HG03280 (cell line): ENCODE results near the gene KIF4B.
"Not testable (repeated sequence)": the region's sequence is repeated elsewhere in the genome, so short reads cannot be mapped to it uniquely, and the experiment has no call there.

Source experiments
- ATAC-seq: cut with Tn5 transposase; IDR thresholded peaks from one replicate; pipeline ENCODE4 v1.9.1; 2021; ENCODE audit warnings: mild to moderate bottlenecking, moderate library complexity; ENCODE audit not compliant: unreplicated experiment

Gene KIF4B

GRCh38 chr5:155006265-155006664 is 7.3 kb upstream of the KIF4B start:
- ATAC-seq, result not testable (repeated sequence)

GRCh38 chr5:155008669-155009068 is 4.9 kb upstream of the KIF4B start:
- no peak for ATAC-seq

- ATAC-seq, result no peak
These were observed 2.7 kb upstream of the KIF4B start for GRCh38 chr5:155010881-155011280.

- ATAC-seq, result no peak
These were observed 1.7 kb downstream of the KIF4B start for GRCh38 chr5:155015239-155015638.

GRCh38 chr5:155017610-155018009 is 4.1 kb downstream of the KIF4B start:
- peak; percentile 94 for ATAC-seq

GRCh38 chr5:155019601-155020226 is 6.2 kb downstream of the KIF4B start:
- ATAC-seq, result no peak

- ATAC-seq, result no peak
These were observed 8.3 kb downstream of the KIF4B start for GRCh38 chr5:155021842-155022241.

- no peak for ATAC-seq
These were observed 9.8 kb downstream of the KIF4B start for GRCh38 chr5:155023320-155023719.

GRCh38 chr5:155024015-155024414 is 10.5 kb downstream of the KIF4B start:
- no peak for ATAC-seq

- no peak for ATAC-seq
These were observed 12.3 kb downstream of the KIF4B start for GRCh38 chr5:155025895-155026294.

- ATAC-seq, result no peak
These were observed 14.6 kb downstream of the KIF4B start for GRCh38 chr5:155027993-155028629.

- ATAC-seq, result no peak
These were observed 15.7 kb downstream of the KIF4B start for GRCh38 chr5:155029240-155029639.

GRCh38 chr5:155034145-155034744 is 20.7 kb downstream of the KIF4B start:
- not testable (repeated sequence) for ATAC-seq

GRCh38 chr5:155035087-155035486 is 21.5 kb downstream of the KIF4B start:
- ATAC-seq, result not testable (repeated sequence)

- ATAC-seq, result no peak
These were observed 27.6 kb downstream of the KIF4B start for GRCh38 chr5:155040984-155041653.

- no peak for ATAC-seq
These were observed 31.0 kb downstream of the KIF4B start for GRCh38 chr5:155044591-155044990.

- ATAC-seq, result no peak
These were observed 33.0 kb downstream of the KIF4B start for GRCh38 chr5:155046591-155046990.

GRCh38 chr5:155047818-155048217 is 34.3 kb downstream of the KIF4B start:
- ATAC-seq, result no peak

GRCh38 chr5:155049569-155050383 is 36.2 kb downstream of the KIF4B start:
- no peak for ATAC-seq

GRCh38 chr5:155050384-155051019 is 36.9 kb downstream of the KIF4B start:
- ATAC-seq, result no peak
